Fibroblast of lung (primary cell): ENCODE data around the gene GLMP. TPM values are rescaled to one million over a fixed set of nuclear protein-coding genes. Genes with fewer than 3 reads are reported as not detected.

Experiments used
- DNase-seq, 2 donors: peaks; one replicate each; pipeline versions ENCODE4 v3.0.0 to v3.0.0-alpha.2; 2010; ENCODE audit warnings: low read depth in 2 of 2
- H2AFZ ChIP-seq: 2 replicates; pipeline ENCODE4 v1.5.1; 2012; ENCODE audit warnings: low read length, control low read depth, inconsistent platforms
- H3K27ac ChIP-seq: 2 replicates; pipeline ENCODE4 v1.5.1; 2011; ENCODE audit warnings: low read length, control low read depth; ENCODE audit not compliant: insufficient read depth
- H3K27me3 ChIP-seq: 2 replicates; pipeline ENCODE4 v1.5.1; 2011; ENCODE audit warnings: mild to moderate bottlenecking, low read length; ENCODE audit not compliant: control insufficient read depth, insufficient read depth
- H3K36me3 ChIP-seq: 2 replicates; pipeline ENCODE4 v1.5.1; 2011; ENCODE audit warnings: low read length; ENCODE audit not compliant: control insufficient read depth, insufficient read depth
- H3K4me1 ChIP-seq: 2 replicates; pipeline ENCODE4 v1.5.1; 2011; ENCODE audit warnings: low read length; ENCODE audit not compliant: control insufficient read depth, insufficient read depth; ENCODE audit errors: extremely low read depth
- H3K4me2 ChIP-seq: 2 replicates; pipeline ENCODE4 v1.5.1; 2011; ENCODE audit warnings: low read length, control low read depth; ENCODE audit not compliant: insufficient read depth; ENCODE audit errors: extremely low read depth
- H3K4me3 ChIP-seq, 4 experiments: fragments of 200-600 bp in 1 of 4; sonication (generic) in 1 of 4; replicated peaks in 1 of 4; 2 replicates each; pipeline ENCODE4 v1.5.1; 2011 to 2016; ENCODE audit warnings: low read length in 4 of 4, low read depth in 3 of 4, mild to moderate bottlenecking in 3 of 4, control low read depth in 2 of 4, inconsistent platforms in 1 of 4, mixed read lengths in 1 of 4; ENCODE audit not compliant: insufficient read depth in 1 of 4; ENCODE audit errors: control extremely low read depth in 1 of 4
- H3K79me2 ChIP-seq: 2 replicates; pipeline ENCODE4 v1.5.1; 2012; ENCODE audit warnings: mild to moderate bottlenecking, low read length, inconsistent platforms; ENCODE audit not compliant: control insufficient read depth, insufficient read depth
- H3K9ac ChIP-seq: 2 replicates; pipeline ENCODE4 v1.5.1; 2011; ENCODE audit warnings: mild to moderate bottlenecking, low read length, control low read depth; ENCODE audit not compliant: insufficient read depth
- H3K9me3 ChIP-seq: 2 replicates; pipeline ENCODE4 v1.5.1; 2012; ENCODE audit warnings: low read depth, low read length; ENCODE audit not compliant: control insufficient read depth, insufficient read depth
- H4K20me1 ChIP-seq: 2 replicates; pipeline ENCODE4 v1.5.1; 2011; ENCODE audit warnings: low read length; ENCODE audit not compliant: control insufficient read depth, insufficient read depth; ENCODE audit errors: extremely low read depth
- EZH2 ChIP-seq: IDR thresholded peaks from 2 replicates; pipeline ENCODE4 v1.5.1; 2012; ENCODE audit warnings: low read length, control low read depth, mild to moderate bottlenecking; ENCODE audit errors: missing control alignments
- polyA minus RNA-seq: library from RNA; depleted of rRNA, polyadenylated mRNA; stranded (reverse); fragments of >200 nt; gene quantifications from 2 replicates; pipeline ENCODE4 v1.2.3, GENCODE V29; 2011; ENCODE audit warnings: low replicate concordance
- polyA plus RNA-seq, 2 donors: library from polyadenylated mRNA; depleted of rRNA in 1 of 2; stranded (reverse) in 1 of 2; unstranded in 1 of 2; fragments of >200 nt; gene quantifications; 2 replicates each; pipeline ENCODE4 v1.2.1, GENCODE V29; 2011 to 2012; ENCODE audit warnings: missing spikeins in 1 of 2
- total RNA-seq: library from RNA; depleted of rRNA; stranded (reverse); fragments of >200 nt; gene quantifications from 2 replicates; pipeline ENCODE4 v1.2.1, GENCODE V29; 2014
- TF ChIP-seq, protein P1 (sequence below), 2 donors: IDR thresholded peaks in 1 of 2; conservative IDR thresholded peaks in 1 of 2; 1 replicate in 1 of 2; 2 replicates in 1 of 2; pipeline ENCODE4 v1.5.1; 2011 to 2012; ENCODE audit warnings: low read length in 2 of 2, control low read depth in 1 of 2, inconsistent platforms in 1 of 2, low read depth in 1 of 2, mild to moderate bottlenecking in 1 of 2

The GLMP gene, protein sequence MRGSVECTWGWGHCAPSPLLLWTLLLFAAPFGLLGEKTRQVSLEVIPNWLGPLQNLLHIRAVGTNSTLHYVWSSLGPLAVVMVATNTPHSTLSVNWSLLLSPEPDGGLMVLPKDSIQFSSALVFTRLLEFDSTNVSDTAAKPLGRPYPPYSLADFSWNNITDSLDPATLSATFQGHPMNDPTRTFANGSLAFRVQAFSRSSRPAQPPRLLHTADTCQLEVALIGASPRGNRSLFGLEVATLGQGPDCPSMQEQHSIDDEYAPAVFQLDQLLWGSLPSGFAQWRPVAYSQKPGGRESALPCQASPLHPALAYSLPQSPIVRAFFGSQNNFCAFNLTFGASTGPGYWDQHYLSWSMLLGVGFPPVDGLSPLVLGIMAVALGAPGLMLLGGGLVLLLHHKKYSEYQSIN
- total RNA-seq = 71.9 and 93.5 TPM in 2 replicates
- 40.4 and 46.3 TPM in 2 replicates for polyA plus RNA-seq
- polyA plus RNA-seq (2012) = 88.1 and 96.7 TPM in 2 replicates
- 56.0 and 75.1 TPM in 2 replicates for polyA minus RNA-seq

DNA sequence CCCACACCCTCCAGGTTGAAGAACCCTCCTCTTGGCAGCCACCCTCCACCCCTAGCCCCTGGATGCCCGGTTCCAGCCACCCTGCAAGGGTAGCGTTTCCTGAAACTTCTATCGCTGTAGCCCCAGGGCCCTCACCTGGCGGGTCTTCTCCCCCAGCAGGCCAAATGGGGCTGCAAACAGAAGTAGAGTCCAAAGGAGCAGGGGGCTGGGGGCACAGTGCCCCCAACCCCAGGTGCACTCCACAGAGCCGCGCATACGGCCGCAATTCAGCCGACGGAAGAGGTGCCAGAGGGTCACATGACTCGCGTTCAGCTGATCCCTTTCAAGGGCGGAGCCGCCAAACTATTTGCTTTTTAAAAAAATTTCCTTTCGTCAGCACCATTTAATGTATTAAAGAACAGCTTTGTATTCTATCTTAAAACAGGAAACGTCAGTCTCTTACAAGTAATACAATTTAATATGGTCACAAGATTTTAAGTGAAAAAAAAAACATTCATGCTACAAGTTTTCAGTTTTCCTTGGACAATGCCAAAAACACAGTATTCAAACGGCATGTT, at the start of gene GLMP:
GLMP (minus strand) TSS at position 289 of the 557 bp plus-strand sequence; CDS start at position 255, 34 bp downstream.
- peak within 1 kb of the TSS; percentile 90 for H3K4me2 ChIP-seq
- H3K4me1 ChIP-seq = peaks cover 8% of the 10 kb centered on the region
- peak within 1 kb of the TSS; percentile 23 for H3K27ac ChIP-seq
- H4K20me1 ChIP-seq = no peaks in the 10 kb centered on the region
- H3K4me3 ChIP-seq = peak within 1 kb of the TSS; percentile 54 to 91 (median 82)
- peak within 1 kb of the TSS; percentile 62 for H3K9ac ChIP-seq
- peak within 1 kb of the TSS; percentile 95 for H2AFZ ChIP-seq
- TF ChIP-seq, protein P1, sequence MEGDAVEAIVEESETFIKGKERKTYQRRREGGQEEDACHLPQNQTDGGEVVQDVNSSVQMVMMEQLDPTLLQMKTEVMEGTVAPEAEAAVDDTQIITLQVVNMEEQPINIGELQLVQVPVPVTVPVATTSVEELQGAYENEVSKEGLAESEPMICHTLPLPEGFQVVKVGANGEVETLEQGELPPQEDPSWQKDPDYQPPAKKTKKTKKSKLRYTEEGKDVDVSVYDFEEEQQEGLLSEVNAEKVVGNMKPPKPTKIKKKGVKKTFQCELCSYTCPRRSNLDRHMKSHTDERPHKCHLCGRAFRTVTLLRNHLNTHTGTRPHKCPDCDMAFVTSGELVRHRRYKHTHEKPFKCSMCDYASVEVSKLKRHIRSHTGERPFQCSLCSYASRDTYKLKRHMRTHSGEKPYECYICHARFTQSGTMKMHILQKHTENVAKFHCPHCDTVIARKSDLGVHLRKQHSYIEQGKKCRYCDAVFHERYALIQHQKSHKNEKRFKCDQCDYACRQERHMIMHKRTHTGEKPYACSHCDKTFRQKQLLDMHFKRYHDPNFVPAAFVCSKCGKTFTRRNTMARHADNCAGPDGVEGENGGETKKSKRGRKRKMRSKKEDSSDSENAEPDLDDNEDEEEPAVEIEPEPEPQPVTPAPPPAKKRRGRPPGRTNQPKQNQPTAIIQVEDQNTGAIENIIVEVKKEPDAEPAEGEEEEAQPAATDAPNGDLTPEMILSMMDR (conservative IDR thresholded peaks at IDR 0.05 in 1 of 2, IDR thresholded peaks at IDR 0.05 in 1 of 2; ENCODE audit: low read depth in 1 of 2, low read length in 2 of 2) = no peak
- no peak for TF ChIP-seq EZH2
- peaks cover 4% of the 10 kb centered on the region for H3K36me3 ChIP-seq
- H3K9me3 ChIP-seq = no peaks in the 10 kb centered on the region
- H3K79me2 ChIP-seq = peaks cover 6% of the 10 kb centered on the region
- H3K27me3 ChIP-seq = no peaks in the 10 kb centered on the region
- DNase-seq = peak; percentile 58 to 81

DNA sequence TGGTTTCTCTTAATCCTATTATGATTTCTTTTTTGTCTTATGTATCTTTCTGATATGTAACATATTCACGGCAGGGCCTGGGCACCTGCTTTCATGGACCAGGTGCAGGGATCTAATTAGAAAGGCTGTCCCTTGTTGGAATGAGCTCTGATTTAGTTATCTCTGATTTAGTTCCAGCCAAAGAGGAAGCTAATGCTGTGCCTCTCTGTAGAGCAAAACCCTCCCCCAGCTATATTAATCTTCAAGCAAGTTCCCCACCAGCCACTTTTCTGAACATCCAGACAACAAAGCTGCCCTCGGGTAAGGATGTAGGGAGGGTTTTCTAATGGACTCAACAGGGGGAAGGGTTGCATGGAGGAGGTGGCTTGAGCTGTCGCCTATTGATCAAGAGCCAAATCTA, 48.9 kb upstream of the GLMP start:
- Histone ChIP-seq H3K36me3 (no peaks in the 10 kb centered on the region), H3K9ac (no peak overlapping the region), H3K27me3 (peaks cover 9% of the 10 kb centered on the region), H3K4me3 (no peak overlapping the region), H3K4me2 (no peak overlapping the region), H3K9me3 (no peaks in the 10 kb centered on the region), H3K4me1 (peaks cover 3% of the 10 kb centered on the region), H3K79me2 (no peaks in the 10 kb centered on the region), H4K20me1 (no peaks in the 10 kb centered on the region), H2AFZ (no peak overlapping the region), H3K27ac (no peak overlapping the region)
- no peak for DNase-seq
- TF ChIP-seq, protein P1 (conservative IDR thresholded peaks at IDR 0.05 in 1 of 2, IDR thresholded peaks at IDR 0.05 in 1 of 2; ENCODE audit: low read depth in 1 of 2, low read length in 2 of 2) = no peak
- TF ChIP-seq EZH2 = no peak

DNA sequence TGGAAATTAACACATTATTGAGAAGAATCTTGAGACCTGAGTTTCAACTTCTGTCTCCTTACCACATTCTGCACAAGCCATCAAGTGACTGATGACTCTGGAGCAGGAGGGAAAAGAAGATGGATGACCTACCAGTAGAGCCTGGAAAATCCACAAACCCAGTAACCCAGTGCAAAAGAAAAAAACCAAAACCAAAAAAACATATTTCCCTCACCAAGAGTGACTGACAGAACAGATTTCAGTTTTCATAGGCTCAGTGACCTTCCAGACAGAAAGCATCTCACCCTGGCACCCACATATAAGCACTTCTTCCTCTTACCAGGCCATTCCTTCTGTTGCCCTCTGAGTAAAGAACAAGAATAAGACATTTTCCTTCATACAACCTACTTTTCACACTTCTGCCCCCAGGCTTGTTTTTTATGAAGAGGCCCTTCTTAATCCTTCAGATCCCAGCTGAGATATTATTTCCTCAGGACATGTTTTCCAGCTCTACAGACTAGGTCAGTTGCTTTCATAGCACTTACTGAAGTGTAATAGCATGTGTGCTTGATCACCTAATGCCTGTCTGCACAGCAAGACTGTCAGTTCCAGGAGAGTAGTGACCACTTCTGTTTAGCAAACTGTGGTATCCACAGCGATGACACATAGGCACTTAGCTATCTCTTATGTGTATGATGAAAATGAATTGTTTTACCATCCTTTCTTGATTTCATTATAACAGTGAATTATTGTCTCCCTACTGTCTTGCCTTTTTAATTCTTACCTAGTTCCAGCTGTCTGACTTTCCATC, 46.9 kb upstream of the GLMP start:
- H3K27ac ChIP-seq = no peak overlapping the region
- peaks cover 3% of the 10 kb centered on the region for H3K4me1 ChIP-seq
- DNase-seq = no peak
- no peak overlapping the region for H3K4me3 ChIP-seq
- H3K4me2 ChIP-seq = no peak overlapping the region
- H3K9me3 ChIP-seq = no peaks in the 10 kb centered on the region
- H2AFZ ChIP-seq = no peak overlapping the region
- H3K79me2 ChIP-seq = peaks cover 7% of the 10 kb centered on the region
- H3K27me3 ChIP-seq = peaks cover 5% of the 10 kb centered on the region
- H4K20me1 ChIP-seq = no peaks in the 10 kb centered on the region
- TF ChIP-seq, protein P1 (conservative IDR thresholded peaks at IDR 0.05 in 1 of 2, IDR thresholded peaks at IDR 0.05 in 1 of 2; ENCODE audit: low read depth in 1 of 2, low read length in 2 of 2) = no peak
- no peak for TF ChIP-seq EZH2
- H3K9ac ChIP-seq = no peak overlapping the region
- no peaks in the 10 kb centered on the region for H3K36me3 ChIP-seq
